Measurements from ENCODE around the gene DHDDS.

DHDDS gene

GRCh38 chr1:26403656-26404055 is 28.5 kb upstream of the DHDDS start:
- DNase-seq (ENCODE audit: extremely low spot score) = no peak
- ChIA-PET CTCF (no interaction called here), POLR2A (no interaction called here)
- no peak for TF ChIP-seq SP1 (IDR thresholded peaks at IDR 0.05)
- no peak for TF ChIP-seq HDGF (IDR thresholded peaks at IDR 0.05; ENCODE audit: borderline replicate concordance)
- no peak for TF ChIP-seq ELF4 (IDR thresholded peaks at IDR 0.05)
- TF ChIP-seq CTBP1 (IDR thresholded peaks at IDR 0.05; ENCODE audit: borderline replicate concordance) = no peak
- TF ChIP-seq ZNF384 (IDR thresholded peaks at IDR 0.05) = no peak
- TF ChIP-seq ARNT (IDR thresholded peaks at IDR 0.05) = no peak
- no peak for TF ChIP-seq TARDBP (IDR thresholded peaks at IDR 0.05)
- no peak for TF ChIP-seq SUZ12 (IDR thresholded peaks at IDR 0.05)
- TF ChIP-seq FOXA1 (IDR thresholded peaks at IDR 0.05) = no peak

- ChIA-PET POLR2A (no interaction called here), CTCF (interaction anchor here (2.9 kb wide), 1 partner anchor 13 kb away, joined by 19 read pairs; no protein-coding TSS in a partner anchor)
- no peak for DNase-seq (ENCODE audit: extremely low spot score)
- no peak for TF ChIP-seq ZNF384 (IDR thresholded peaks at IDR 0.05)
- TF ChIP-seq L3MBTL2 (conservative IDR thresholded peaks at IDR 0.05) = no peak
- TF ChIP-seq TARDBP (IDR thresholded peaks at IDR 0.05) = no peak
- no peak for TF ChIP-seq CTBP1 (IDR thresholded peaks at IDR 0.05; ENCODE audit: borderline replicate concordance)
- no peak for TF ChIP-seq ELF4 (IDR thresholded peaks at IDR 0.05)
- TF ChIP-seq LEF1 (IDR thresholded peaks at IDR 0.05; ENCODE audit: borderline replicate concordance) = no peak
These were observed 27.5 kb upstream of the DHDDS start for GRCh38 chr1:26404641-26405040.

GRCh38 chr1:26405281-26405915 is 26.7 kb upstream of the DHDDS start:
- CTCF ChIA-PET = interaction anchor here (1.4 to 2.9 kb wide), 2 partner anchors 12 to 120 kb away, joined by 3 to 19 read pairs; no protein-coding TSS in a partner anchor
- POLR2A ChIA-PET = interaction anchor here (0.5 to 0.8 kb wide), 2 partner anchors 14 to 100 kb away, joined by 4 read pairs; no protein-coding TSS in a partner anchor
- DNase-seq (ENCODE audit: extremely low spot score) = no peak
- no peak for TF ChIP-seq BHLHE40 (IDR thresholded peaks at IDR 0.05; ENCODE audit: borderline replicate concordance)
- no peak for TF ChIP-seq NFRKB (IDR thresholded peaks at IDR 0.05)
- TF ChIP-seq FOXK2 (IDR thresholded peaks at IDR 0.05) = no peak
- TF ChIP-seq FOXM1 (IDR thresholded peaks at IDR 0.05; ENCODE audit: borderline replicate concordance) = no peak
- no peak for TF ChIP-seq L3MBTL2 (conservative IDR thresholded peaks at IDR 0.05)
- no peak for TF ChIP-seq CTBP1 (IDR thresholded peaks at IDR 0.05; ENCODE audit: borderline replicate concordance)
- no peak for TF ChIP-seq FOXA1 (IDR thresholded peaks at IDR 0.05)
- no peak for TF ChIP-seq SUZ12 (IDR thresholded peaks at IDR 0.05)
- TF ChIP-seq ZNF384 (IDR thresholded peaks at IDR 0.05) = no peak
- no peak for TF ChIP-seq ARNT (IDR thresholded peaks at IDR 0.05)
- TF ChIP-seq TARDBP (IDR thresholded peaks at IDR 0.05) = no peak
- no peak for TF ChIP-seq HDGF (IDR thresholded peaks at IDR 0.05; ENCODE audit: borderline replicate concordance)
- TF ChIP-seq SP1 (IDR thresholded peaks at IDR 0.05) = no peak
- no peak for TF ChIP-seq LEF1 (IDR thresholded peaks at IDR 0.05; ENCODE audit: borderline replicate concordance)
- no peak for TF ChIP-seq ELF4 (IDR thresholded peaks at IDR 0.05)
- TF ChIP-seq PKNOX1 (IDR thresholded peaks at IDR 0.05) = no peak

- ChIA-PET POLR2A (interaction anchor here (0.6 to 1.3 kb wide), 2 partner anchors 23 to 68 kb away, joined by 4 read pairs; partner anchors contain the start of gene DHDDS), CTCF (interaction anchor here (1.2 kb wide), 1 partner anchor 9 kb away, joined by 6 read pairs; no protein-coding TSS in a partner anchor)
- peak; percentile 73 for DNase-seq (ENCODE audit: extremely low spot score)
- TF ChIP-seq LEF1 (IDR thresholded peaks at IDR 0.05; ENCODE audit: borderline replicate concordance) = no peak
These were observed 23.5 kb upstream of the DHDDS start for GRCh38 chr1:26408604-26409003.

- ChIA-PET POLR2A (interaction anchor here (0.9 to 1.3 kb wide), 2 partner anchors 23 to 130 kb away, joined by 3 to 4 read pairs; partner anchors contain the start of gene DHDDS), CTCF (no interaction called here)
- TF ChIP-seq FOXA1 (IDR thresholded peaks at IDR 0.05) (no peak), PKNOX1 (IDR thresholded peaks at IDR 0.05) (no peak), CTBP1 (IDR thresholded peaks at IDR 0.05; ENCODE audit: borderline replicate concordance) (no peak), TARDBP (IDR thresholded peaks at IDR 0.05) (no peak), NFRKB (IDR thresholded peaks at IDR 0.05) (no peak), ZNF384 (IDR thresholded peaks at IDR 0.05) (no peak), FOXM1 (IDR thresholded peaks at IDR 0.05; ENCODE audit: borderline replicate concordance) (no peak)
- DNase-seq (ENCODE audit: extremely low spot score) = no peak
These were observed 22.8 kb upstream of the DHDDS start for GRCh38 chr1:26409191-26409807.

GRCh38 chr1:26410706-26411623 is 21.2 kb upstream of the DHDDS start, which contains the start of gene LIN28A:
Gene LIN28A (plus strand): TSS chr1:26410817. CDS start chr1:26410892, 75 bp downstream.
- ChIA-PET CTCF (no interaction called here), POLR2A (no interaction called here)
- TF ChIP-seq SUZ12 (IDR thresholded peaks at IDR 0.05) = no peak
- no peak for DNase-seq (ENCODE audit: extremely low spot score)

All from HEK293T (cell line).